NK-92 (cell line): ENCODE measurements around the gene ARHGAP22.

Experiments used
- DNase-seq: peaks from one replicate; lab custom pipeline; 2025; ENCODE audit not compliant: unreplicated experiment; lab: John Stamatoyannopoulos, UW

Gene ARHGAP22

GRCh38 chr10:48536156-48536500 lies 68.7 kb downstream of the ARHGAP22 start:
- DNase-seq, result no peak

GRCh38 chr10:48535416-48536155 lies 69.3 kb downstream of the ARHGAP22 start:
- DNase-seq, result no peak

GRCh38 chr10:48533951-48534720 lies 70.7 kb downstream of the ARHGAP22 start:
- no peak for DNase-seq

- no peak for DNase-seq
Observed at GRCh38 chr10:48533540-48533939, 71.3 kb downstream of the ARHGAP22 start.

GRCh38 chr10:48531486-48531885 lies 73.4 kb downstream of the ARHGAP22 start:
- no peak for DNase-seq

GRCh38 chr10:48529331-48529730 lies 75.5 kb downstream of the ARHGAP22 start:
- no peak for DNase-seq

GRCh38 chr10:48527756-48528155 lies 77.1 kb downstream of the ARHGAP22 start:
- DNase-seq, result no peak

- no peak for DNase-seq
Observed at GRCh38 chr10:48526846-48527505, 77.9 kb downstream of the ARHGAP22 start.

- DNase-seq, result no peak
Observed at GRCh38 chr10:48526011-48526821, 78.7 kb downstream of the ARHGAP22 start.

GRCh38 chr10:48525113-48525512 lies 79.8 kb downstream of the ARHGAP22 start:
- DNase-seq, result no peak

GRCh38 chr10:48523820-48524758 lies 80.8 kb downstream of the ARHGAP22 start:
- DNase-seq, result no peak

GRCh38 chr10:48523212-48523819 lies 81.6 kb downstream of the ARHGAP22 start:
- no peak for DNase-seq

GRCh38 chr10:48522011-48522765 lies 82.7 kb downstream of the ARHGAP22 start:
- DNase-seq, result no peak

- DNase-seq, result no peak
Observed at GRCh38 chr10:48520594-48520993, 84.3 kb downstream of the ARHGAP22 start.

- DNase-seq, result no peak
Observed at GRCh38 chr10:48520184-48520506, 84.7 kb downstream of the ARHGAP22 start.

- DNase-seq, result no peak
Observed at GRCh38 chr10:48519481-48520183, 85.2 kb downstream of the ARHGAP22 start.

GRCh38 chr10:48518986-48519385 lies 85.9 kb downstream of the ARHGAP22 start:
- DNase-seq, result no peak
